GM23338 (cell line): Measurements from ENCODE around the gene H2BK1. TPM values are rescaled to one million over a fixed set of nuclear protein-coding genes. Genes with fewer than 3 reads are reported as not detected.

Experiments
- ATAC-seq: fragments of 200-7000 bp; cut with Tn5 transposase; 3 replicates; pipeline ENCODE4 v1.9.1; 2020
- DNase-seq: peaks from one replicate; pipeline ENCODE4 v3.0.0-alpha.2; 2015; ENCODE audit warnings: low spot score
- H2AFZ ChIP-seq: fragments of 200-600 bp; sonication (generic); 2 replicates; pipeline ENCODE4 v1.8.0; 2016; ENCODE audit warnings: antibody characterized with exemption, mild to moderate bottlenecking, moderate library complexity
- H3F3A ChIP-seq: fragments of 200-600 bp; sonication (generic); replicated peaks from 2 replicates; pipeline ENCODE4 v1.8.0; 2017; ENCODE audit warnings: antibody characterized with exemption, mixed run types, low read depth
- H3K27ac ChIP-seq: fragments of 200-600 bp; sonication (generic); 2 replicates; pipeline ENCODE4 v1.6.1; 2016; ENCODE audit warnings: low read depth
- H3K27me3 ChIP-seq: fragments of 200-600 bp; sonication (generic); 2 replicates; pipeline ENCODE4 v1.8.0; 2016; ENCODE audit warnings: mild to moderate bottlenecking, mixed run types, moderate library complexity; ENCODE audit not compliant: insufficient read depth
- H3K36me3 ChIP-seq: fragments of 200-600 bp; sonication (generic); 2 replicates; pipeline ENCODE4 v1.8.0; 2016; ENCODE audit warnings: mild to moderate bottlenecking; ENCODE audit not compliant: insufficient read depth
- H3K4me1 ChIP-seq: fragments of 200-600 bp; sonication (generic); 2 replicates; pipeline ENCODE4 v1.8.0; 2016; ENCODE audit warnings: mild to moderate bottlenecking, moderate library complexity; ENCODE audit not compliant: insufficient read depth
- H3K4me2 ChIP-seq: fragments of 200-600 bp; sonication (generic); 2 replicates; pipeline ENCODE4 v1.7.1; 2017; ENCODE audit warnings: mixed run types
- H3K4me3 ChIP-seq: fragments of 200-600 bp; sonication (generic); 2 replicates; pipeline ENCODE4 v1.6.1; 2016; ENCODE audit warnings: mixed run types
- H3K79me2 ChIP-seq: fragments of 200-600 bp; sonication (generic); replicated peaks from 2 replicates; pipeline ENCODE4 v1.8.0; 2017; ENCODE audit warnings: mild to moderate bottlenecking; ENCODE audit not compliant: insufficient read depth
- H3K9me2 ChIP-seq: fragments of 200-600 bp; sonication (generic); 2 replicates; pipeline ENCODE4 v1.8.0; 2017; ENCODE audit not compliant: insufficient read depth
- H4K20me1 ChIP-seq: fragments of 200-600 bp; sonication (generic); replicated peaks from 2 replicates; pipeline ENCODE4 v1.8.0; 2017; ENCODE audit warnings: mild to moderate bottlenecking; ENCODE audit not compliant: insufficient read depth
- H3K27ac Mint-ChIP-seq: 2 replicates; pipeline ENCODE4 v1.8.0; 2020; ENCODE audit warnings: inconsistent platforms, mild to moderate bottlenecking, moderate library complexity, mixed read lengths
- H3K27me3 Mint-ChIP-seq: 3 replicates; pipeline ENCODE4 v1.8.0; 2022; ENCODE audit warnings: low read depth, mild to moderate bottlenecking, moderate library complexity, mixed read lengths, inconsistent platforms; ENCODE audit not compliant: insufficient read depth, poor library complexity
- H3K36me3 Mint-ChIP-seq: 3 replicates; pipeline ENCODE4 v1.8.0; 2021; ENCODE audit warnings: low read depth, mild to moderate bottlenecking, inconsistent platforms, moderate library complexity, mixed read lengths
- H3K4me1 Mint-ChIP-seq: 3 replicates; pipeline ENCODE4 v1.8.0; 2020; ENCODE audit warnings: mild to moderate bottlenecking, inconsistent platforms, mixed read lengths
- H3K4me3 Mint-ChIP-seq: 3 replicates; pipeline ENCODE4 v1.8.0; 2021; ENCODE audit warnings: moderate library complexity, mild to moderate bottlenecking, inconsistent platforms, mixed read lengths
- H3K9me3 Mint-ChIP-seq: 3 replicates; pipeline ENCODE4 v1.8.0; 2020; ENCODE audit warnings: moderate library complexity, mild to moderate bottlenecking, inconsistent platforms, mixed read lengths
- CREB1 ChIP-seq: fragments of 250-450 bp; sonication (Bioruptor Pico); IDR thresholded peaks from 2 replicates; pipeline ENCODE4 v1.5.0; 2020; ENCODE audit warnings: low read depth, mild to moderate bottlenecking, moderate library complexity
- ETS1 ChIP-seq: IDR thresholded peaks from 2 replicates; pipeline ENCODE4 v1.6.1; 2016; ENCODE audit warnings: antibody characterized with exemption
- EZH2 ChIP-seq: fragments of 200-600 bp; sonication (generic); IDR thresholded peaks from one replicate; pipeline ENCODE4 v1.8.0; 2017; ENCODE audit warnings: antibody characterized with exemption, mild to moderate bottlenecking, low read depth; ENCODE audit not compliant: unreplicated experiment
- EZH2phosphoT487 ChIP-seq: fragments of 200-600 bp; sonication (generic); IDR thresholded peaks from one replicate; pipeline ENCODE4 v1.8.1; 2018; ENCODE audit warnings: antibody characterized with exemption; ENCODE audit not compliant: unreplicated experiment
- JUNB ChIP-seq: IDR thresholded peaks from one replicate; pipeline ENCODE4 v1.6.1; 2016; ENCODE audit warnings: antibody characterized with exemption; ENCODE audit not compliant: unreplicated experiment
- NANOG ChIP-seq: IDR thresholded peaks from 2 replicates; pipeline ENCODE4 v1.6.1; 2016; ENCODE audit warnings: antibody characterized with exemption, borderline replicate concordance
- POLR2AphosphoS5 ChIP-seq: IDR thresholded peaks from 2 replicates; pipeline ENCODE4 v1.6.1; 2016; ENCODE audit warnings: antibody characterized with exemption, low read depth
- REST ChIP-seq: IDR thresholded peaks from one replicate; pipeline ENCODE4 v1.6.1; 2018; ENCODE audit warnings: antibody characterized with exemption; ENCODE audit not compliant: unreplicated experiment
- ZNF114 ChIP-seq: fragments of 250-450 bp; sonication (Bioruptor Pico); IDR thresholded peaks from 2 replicates; pipeline ENCODE4 v1.5.0; 2020; ENCODE audit warnings: mild to moderate bottlenecking, moderate library complexity
- polyA plus RNA-seq: library from polyadenylated mRNA; unstranded; fragments of >200 nt; fragmentation: Nextera tagmentation; extraction: Ambion mirVana; gene quantifications from 2 replicates; pipeline ENCODE4 v1.2.1, GENCODE V29; 2016
- total RNA-seq: library from RNA; depleted of rRNA; stranded (reverse); fragments of >200 nt; shearing (Covaris generic); gene quantifications from 2 replicates; pipeline ENCODE4 v1.2.3, GENCODE V29; 2014

H2BK1 gene
- total and polyA plus RNA-seq, 2 experiments from 2014 or later = not detected

- H3K4me2 ChIP-seq = no peak overlapping the region
- peaks cover 26% of the 10 kb centered on the region for H3K79me2 ChIP-seq
- H3K27ac ChIP-seq = no peak overlapping the region
- ATAC-seq (no peak), DNase-seq (no peak)
- no peaks in the 10 kb centered on the region for H3K36me3 ChIP-seq
- Mint-ChIP-seq H3K27ac (no peak overlapping the region), H3K36me3 (peaks cover 14% of the 10 kb centered on the region), H3K4me1 (peaks cover 26% of the 10 kb centered on the region), H3K9me3 (no peaks in the 10 kb centered on the region), H3K27me3 (peaks cover 15% of the 10 kb centered on the region), H3K4me3 (peak overlapping the region; percentile 37; the same call in 2 of the 3 replicates)
- peaks cover 10% of the 10 kb centered on the region; the same call in 1 of the 2 replicates for H4K20me1 ChIP-seq
- H3K4me1 ChIP-seq = peaks cover 17% of the 10 kb centered on the region
- no peaks in the 10 kb centered on the region for H3K9me2 ChIP-seq
- H3K4me3 ChIP-seq = no peak overlapping the region
- no peak overlapping the region for H2AFZ ChIP-seq
- TF ChIP-seq NANOG = no peak
- TF ChIP-seq ZNF114 (CRISPR knock-in tag) = no peak
- no peak for TF ChIP-seq CREB1 (CRISPR knock-in tag)
- peaks cover 9% of the 10 kb centered on the region for H3F3A ChIP-seq
- H3K27me3 ChIP-seq = no peaks in the 10 kb centered on the region
Observed at GRCh38 chr7:151231080-151231479, 20.8 kb upstream of the H2BK1 start.

GRCh38 chr7:151229249-151229648 is 19.0 kb upstream of the H2BK1 start:
- peaks cover 15% of the 10 kb centered on the region for H3K27me3 Mint-ChIP-seq
- no peak overlapping the region for H3K4me3 Mint-ChIP-seq
- Histone ChIP-seq H3K4me1 (peaks cover 20% of the 10 kb centered on the region), H3K27ac (no peak overlapping the region), H3K4me3 (no peak overlapping the region), H3K27me3 (no peaks in the 10 kb centered on the region), H3F3A (peaks cover 9% of the 10 kb centered on the region), H3K9me2 (no peaks in the 10 kb centered on the region), H3K4me2 (no peak overlapping the region), H2AFZ (no peak overlapping the region), H3K36me3 (no peaks in the 10 kb centered on the region; the same call in 1 of the 2 replicates), H3K79me2 (peaks cover 32% of the 10 kb centered on the region), H4K20me1 (peaks cover 17% of the 10 kb centered on the region; the same call in 1 of the 2 replicates)
- H3K27ac Mint-ChIP-seq = no peak overlapping the region
- TF ChIP-seq JUNB (no peak), ETS1 (no peak), EZH2phosphoT487 (no peak), CREB1 (CRISPR knock-in tag) (no peak), EZH2 (no peak), REST (no peak), POLR2AphosphoS5 (no peak), ZNF114 (CRISPR knock-in tag) (no peak)
- H3K9me3 Mint-ChIP-seq = no peaks in the 10 kb centered on the region
- ATAC-seq (no peak), DNase-seq (no peak)
- peaks cover 28% of the 10 kb centered on the region for H3K36me3 Mint-ChIP-seq
- H3K4me1 Mint-ChIP-seq = peaks cover 36% of the 10 kb centered on the region
